ENCODE measurements around the gene PCED1B.

PCED1B gene

DNA sequence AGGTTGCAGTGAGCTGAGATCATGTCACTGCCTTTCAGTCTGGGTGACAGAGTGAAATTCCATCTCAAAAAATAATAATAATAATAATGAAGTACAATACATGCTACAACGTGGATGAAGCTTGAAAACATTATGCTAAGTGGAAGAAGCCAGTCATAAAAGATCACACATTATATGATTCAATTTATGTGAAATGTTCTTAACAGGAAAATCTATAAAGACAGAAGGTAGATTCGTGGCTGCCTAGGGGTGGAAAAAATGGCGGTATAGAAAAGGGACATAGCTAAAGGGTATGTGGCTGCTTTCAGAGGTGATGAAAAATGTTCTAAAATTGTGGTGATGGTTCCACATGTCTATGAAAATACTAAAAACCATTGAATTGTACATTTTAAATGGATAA, 41.3 kb downstream of the PCED1B start:
- DNase-seq (ENCODE audit: low read depth in 2 of 2), result no peak

DNA sequence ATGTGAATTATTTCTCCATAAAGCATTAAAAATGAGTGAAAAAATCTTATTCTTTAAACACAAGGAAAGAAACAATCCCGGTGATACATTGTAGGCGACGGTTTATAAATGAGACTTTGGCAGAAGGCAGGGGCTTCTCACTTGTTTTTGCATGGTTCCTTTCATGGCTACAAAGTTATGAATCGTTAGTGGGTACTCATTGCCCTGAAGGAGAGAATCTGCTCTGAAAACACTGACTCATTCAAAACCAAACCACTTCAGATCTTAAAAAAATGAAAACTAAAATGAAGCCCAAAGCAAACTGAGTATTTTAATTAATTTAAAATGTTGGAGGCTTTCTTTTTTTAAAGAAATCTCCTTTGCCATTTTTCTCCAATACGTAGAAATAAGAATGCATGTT, 41.7 kb downstream of the PCED1B start:
- DNase-seq (ENCODE audit: low read depth in 2 of 2), result no peak

DNA sequence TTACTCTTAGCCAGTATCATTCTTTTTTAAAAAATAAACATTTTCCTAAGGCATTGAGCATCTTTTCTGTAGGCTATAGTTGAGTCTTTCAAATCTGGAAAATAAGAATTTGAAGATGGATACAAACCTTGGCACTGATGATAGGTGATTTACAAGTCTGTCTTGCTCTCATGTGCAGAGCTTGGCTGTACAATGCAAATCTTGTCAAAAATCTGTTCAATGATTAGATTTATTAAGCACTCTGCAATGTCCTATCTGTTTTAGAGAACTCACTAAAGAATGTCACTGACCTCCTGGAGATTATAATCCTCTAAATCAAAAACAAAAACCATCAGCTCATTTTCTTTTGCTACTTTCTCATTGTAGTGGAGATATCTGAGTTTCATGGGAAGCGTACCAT, 43.2 kb downstream of the PCED1B start:
- DNase-seq (ENCODE audit: low read depth in 2 of 2), result no peak

DNA sequence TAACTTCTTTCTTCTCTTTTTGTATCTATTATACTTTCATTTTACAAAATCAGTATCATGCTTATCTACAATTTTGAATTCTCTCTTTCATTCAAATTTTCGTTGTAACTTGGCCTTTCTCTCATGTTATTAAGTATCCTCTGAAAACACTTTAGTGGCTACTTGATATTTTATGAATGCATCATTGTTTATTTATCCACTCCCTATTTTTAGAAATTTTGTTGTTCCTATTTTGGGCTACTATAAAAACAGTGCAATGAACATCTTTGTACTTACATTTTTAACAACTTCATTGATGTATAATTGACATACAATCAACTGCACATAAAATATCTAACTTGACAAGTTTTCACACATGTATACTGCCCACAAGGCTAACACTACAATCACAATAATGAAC, 44.3 kb downstream of the PCED1B start:
- no peak for DNase-seq (ENCODE audit: low read depth in 2 of 2)

DNA sequence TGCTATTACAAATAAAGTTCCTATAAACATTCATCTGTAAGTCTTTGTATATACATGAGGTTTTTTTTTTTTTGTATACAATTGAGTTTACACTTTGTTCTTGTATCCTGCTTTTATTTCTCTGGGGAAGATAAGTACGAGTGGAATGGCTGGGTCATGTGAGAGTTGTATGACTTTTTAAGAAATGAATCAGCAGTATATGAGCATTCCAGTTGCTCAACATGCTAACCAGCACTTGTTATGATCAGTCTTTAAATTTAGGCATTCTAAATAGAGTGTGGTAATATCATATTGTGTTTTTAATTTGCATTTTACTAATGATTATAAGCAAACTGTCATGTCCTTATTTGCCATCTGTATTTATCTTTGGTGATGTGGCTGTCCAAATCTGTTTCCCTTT, 45.0 kb downstream of the PCED1B start:
- DNase-seq (ENCODE audit: low read depth in 2 of 2), result no peak

DNA sequence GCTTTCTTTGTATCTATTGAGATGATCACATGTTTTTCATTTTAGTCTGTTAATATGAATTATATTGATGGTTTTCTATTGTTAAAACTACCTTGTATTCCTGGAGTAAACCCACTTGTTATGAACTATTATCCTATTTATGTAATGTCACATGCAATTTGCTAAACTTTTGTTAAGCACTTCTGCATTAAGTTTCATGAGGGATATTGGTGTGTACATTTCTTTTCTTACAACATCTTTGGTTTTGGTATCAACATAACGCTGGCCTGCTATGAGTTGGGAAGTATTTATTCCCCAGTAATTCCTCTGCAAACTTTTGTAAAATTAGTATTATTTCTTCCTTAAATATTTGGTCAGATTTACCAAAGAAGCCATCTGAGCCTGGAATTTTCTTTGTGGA, 46.8 kb downstream of the PCED1B start:
- DNase-seq (ENCODE audit: low read depth in 2 of 2), result no peak

DNA sequence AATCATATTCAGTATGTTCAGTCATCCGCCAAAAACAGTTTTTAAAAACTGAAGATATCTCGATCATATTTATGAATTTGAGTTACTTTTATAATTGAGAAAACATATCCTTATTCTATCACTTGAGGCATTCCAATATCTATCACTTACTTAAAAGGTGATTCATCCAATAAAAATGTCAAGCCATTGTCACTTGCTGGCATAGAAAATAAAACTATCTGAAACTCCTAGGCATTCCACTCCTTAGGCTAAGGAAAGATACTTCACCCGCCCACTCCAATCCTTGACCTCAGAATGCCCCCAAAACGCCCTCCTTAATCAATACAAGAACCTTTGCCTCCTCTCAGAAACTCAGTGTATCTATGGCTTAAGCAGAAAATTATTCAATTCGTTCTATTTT, 51.6 kb downstream of the PCED1B start:
- DNase-seq (ENCODE audit: low read depth in 2 of 2), result no peak

DNA sequence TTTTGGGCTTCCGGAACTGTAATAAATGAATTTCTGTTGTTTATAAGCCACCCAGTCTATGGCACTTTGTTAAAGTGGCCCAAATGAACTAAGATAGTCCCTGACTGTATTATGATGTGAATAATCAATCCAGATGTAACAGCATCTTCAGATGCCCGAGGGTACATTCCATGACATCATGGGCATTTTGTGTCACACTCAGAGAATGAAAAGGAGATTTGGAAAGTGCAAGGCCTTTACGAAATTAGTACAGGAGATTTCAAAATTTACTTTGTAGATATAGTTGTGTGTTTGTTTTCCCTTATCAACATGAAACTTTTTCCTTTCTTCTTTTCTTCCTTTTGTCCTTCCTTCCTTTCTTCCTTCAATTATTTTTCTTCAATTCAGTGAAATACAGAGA, 54.6 kb downstream of the PCED1B start:
- no peak for DNase-seq (ENCODE audit: low read depth in 2 of 2)

DNA sequence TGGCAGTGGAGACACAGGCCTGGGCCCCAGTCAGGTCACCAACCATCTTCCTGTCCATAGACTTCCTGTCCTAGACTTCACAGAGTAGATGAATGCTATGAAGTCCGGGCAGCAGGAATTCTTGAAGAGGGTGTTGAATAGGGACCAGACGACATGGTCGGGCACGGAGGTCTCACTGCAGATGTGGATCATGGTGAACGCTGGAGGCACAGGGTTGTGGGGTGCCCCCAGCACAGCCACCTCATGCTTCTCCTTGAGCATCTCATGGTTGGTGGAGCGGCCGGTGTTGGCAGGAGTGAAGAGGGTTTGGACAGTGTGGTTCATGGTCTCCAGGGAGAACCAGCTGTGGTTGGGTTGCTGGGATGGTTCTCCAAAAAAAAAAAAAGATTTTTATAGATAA, 56.2 kb downstream of the PCED1B start:
- no peak for DNase-seq (ENCODE audit: low read depth in 2 of 2)

DNA sequence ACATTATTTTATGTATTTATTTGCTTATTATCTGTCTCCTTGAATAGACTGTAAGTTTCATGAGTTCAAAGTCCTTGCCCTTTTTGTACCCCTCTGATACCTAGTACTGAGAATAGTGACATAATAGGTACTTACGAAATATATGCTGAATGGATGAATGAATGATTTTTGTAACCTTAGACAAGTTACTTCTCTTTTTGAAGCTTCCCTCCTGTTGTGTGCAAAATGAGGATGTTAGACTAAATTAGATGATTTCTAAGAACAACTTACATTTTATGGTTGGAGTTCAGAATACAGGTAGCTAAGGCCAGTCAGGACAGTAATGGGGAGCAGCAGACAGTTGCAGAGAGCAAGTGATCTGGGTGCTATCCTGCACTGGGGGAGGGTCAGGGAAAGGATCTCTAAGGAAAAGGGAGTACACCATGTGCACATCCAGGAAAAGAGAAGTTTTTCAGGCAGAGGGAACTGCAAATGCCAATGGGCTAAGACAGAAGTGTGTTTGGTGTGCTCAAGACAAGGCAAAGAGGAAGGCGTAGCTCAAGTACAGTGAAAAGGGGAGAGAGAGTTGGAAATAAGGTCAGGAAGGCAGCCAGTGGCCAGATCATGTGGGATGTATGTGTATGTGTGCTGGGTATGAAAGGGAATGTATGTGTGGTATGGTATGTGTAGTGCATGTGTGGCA, 59.7 kb downstream of the PCED1B start:
- DNase-seq (ENCODE audit: low read depth in 2 of 2), result no peak

DNA sequence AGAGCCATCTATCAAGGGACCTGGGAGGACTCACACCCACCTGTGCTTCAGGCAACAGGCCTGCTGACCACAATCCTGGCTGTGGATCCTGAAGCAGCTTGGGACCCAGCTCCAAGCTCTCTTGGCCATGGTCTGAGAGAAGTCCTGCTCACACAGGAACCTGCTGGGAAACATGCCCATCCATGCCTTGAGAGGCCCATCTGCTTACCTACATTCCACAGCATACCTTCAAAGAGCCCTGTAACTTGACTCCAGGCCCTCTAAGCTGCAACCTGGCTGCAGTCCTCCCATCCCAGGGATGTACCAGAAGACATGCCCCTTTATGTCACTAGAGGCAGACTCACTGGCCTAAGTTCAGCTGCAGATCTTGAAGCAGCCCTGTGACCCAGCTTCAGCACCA, 62.0 kb downstream of the PCED1B start:
- no peak for DNase-seq (ENCODE audit: low read depth in 2 of 2)

DNA sequence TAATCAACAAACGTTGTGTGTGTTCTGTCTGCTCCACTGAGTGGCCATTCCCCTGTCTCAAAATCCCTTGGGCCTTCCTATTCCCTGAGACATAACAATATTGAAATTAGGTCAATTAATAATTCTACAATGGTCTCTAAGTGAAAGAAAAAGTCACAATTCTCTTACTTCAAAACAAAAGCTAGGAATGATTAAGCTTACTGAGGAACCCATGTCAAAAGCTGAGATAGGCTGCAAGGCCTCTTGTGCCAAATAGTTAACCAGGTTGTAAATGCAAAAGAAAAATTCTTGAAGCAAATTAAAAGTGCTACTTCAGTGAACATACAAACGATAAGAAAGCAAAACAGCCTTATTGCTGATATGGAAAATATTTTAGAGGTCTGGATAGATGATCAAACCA, 65.3 kb downstream of the PCED1B start:
- no peak for DNase-seq (ENCODE audit: low read depth in 2 of 2)

DNA sequence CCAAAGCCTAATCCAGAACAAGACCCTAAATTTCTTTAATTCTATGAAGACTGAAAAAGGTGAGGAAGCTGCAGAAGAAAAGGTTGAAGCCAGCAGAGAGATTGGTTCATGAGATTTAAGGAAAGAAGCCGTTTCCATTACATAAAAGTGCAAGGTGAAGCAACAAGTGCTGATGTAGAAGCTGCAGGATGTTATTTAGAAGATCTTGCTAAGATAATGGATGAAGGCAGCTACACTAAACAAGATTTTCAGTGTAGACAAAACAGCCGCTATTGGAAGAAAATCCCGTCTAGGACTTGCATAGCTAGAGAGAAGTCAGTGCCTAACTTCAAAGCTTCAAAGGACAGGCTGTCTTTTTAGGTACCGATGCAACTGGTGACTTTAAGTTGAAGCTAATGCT, 65.8 kb downstream of the PCED1B start:
- DNase-seq (ENCODE audit: low read depth in 2 of 2), result no peak

DNA sequence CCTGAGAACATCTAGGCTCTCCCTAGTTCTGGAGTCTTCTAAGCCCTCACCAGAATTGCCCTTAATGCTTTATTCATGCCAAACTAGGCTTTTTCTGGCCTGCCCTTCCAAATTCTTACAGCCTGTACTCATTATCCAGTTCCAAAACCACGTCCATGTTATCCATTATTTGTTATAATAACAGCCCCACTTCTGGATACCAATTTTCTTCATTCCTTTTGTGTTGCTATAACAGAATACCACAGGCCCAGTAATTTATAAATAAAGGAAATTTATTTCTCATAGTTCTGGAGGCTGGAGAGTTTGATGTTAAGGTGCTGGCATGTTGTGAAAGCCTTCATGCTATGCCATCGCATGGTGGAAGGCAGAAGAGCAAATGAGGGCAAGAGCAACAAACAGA, 68.3 kb downstream of the PCED1B start:
- DNase-seq (ENCODE audit: low read depth in 2 of 2), result no peak

DNA sequence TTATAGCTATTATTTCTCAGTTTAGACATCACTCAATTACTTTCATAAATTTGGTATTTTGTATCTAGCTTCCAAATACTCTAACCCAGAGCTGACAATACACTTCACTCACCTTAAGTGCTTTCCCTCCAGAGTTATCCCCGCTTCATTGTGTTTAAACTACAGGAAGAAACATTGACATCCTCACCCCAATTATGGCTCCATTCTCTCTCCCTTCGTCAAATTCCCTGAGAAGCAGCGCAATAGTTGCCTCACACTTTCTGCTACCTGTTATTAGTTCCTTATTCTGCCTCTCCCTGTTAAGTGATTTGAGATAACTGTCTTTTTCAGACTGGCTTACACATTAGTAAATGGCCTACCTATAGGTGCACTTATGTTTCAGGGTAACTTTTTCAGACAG, 69.7 kb downstream of the PCED1B start:
- no peak for DNase-seq (ENCODE audit: low read depth in 2 of 2)

DNA sequence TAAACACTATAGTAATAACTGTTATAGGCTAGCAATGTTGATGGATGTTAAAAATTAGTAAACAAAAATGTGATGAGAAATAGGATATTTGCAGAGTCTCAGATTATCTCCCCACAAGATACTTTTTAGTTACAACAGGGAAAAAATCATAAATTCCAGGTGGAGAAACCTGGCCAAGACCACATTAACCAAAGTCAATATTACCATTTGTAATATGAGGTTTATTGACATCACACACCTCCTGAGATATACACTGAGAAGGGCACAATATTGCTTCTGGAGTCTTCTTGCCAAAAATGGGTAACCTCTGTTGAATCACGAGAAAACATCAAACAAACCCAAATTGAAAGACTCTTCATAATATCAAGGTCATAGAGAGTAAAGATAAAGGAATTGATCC, 72.7 kb downstream of the PCED1B start:
- no peak for DNase-seq (ENCODE audit: low read depth in 2 of 2)

DNA sequence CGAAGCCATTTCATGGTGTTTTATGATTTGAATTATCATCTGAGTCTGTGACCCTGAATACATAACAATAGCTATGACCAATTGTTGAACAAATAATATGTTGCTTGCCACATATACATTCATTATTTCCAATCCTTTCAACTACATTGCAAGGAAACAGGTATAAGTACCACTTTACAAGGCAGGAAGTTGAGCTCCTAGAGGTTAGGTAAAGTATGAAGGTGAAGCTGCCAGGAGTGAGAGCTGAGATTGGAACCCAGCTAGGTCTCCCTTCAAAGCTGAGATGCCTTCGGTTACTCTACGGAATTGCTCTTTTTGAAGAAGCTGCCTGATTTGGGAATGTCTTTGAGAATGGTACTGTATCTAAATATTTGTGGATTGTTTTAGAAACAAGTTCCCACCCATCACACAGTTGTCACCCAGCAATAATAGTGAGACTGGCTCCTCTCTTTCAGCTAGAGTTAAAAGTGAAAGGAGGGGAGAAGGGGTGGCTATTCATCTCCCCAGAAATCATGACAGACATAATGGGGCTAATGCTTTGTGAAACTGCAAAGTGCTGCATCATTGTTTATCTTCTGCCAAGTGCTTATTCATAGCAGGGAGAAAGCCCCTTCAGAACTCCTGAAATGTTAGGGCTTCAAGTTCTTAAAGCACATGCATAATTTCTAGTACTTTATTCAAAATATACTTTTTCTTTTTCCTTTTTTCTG, 76.2 kb downstream of the PCED1B start:
- DNase-seq (ENCODE audit: low read depth in 2 of 2), result no peak

DNA sequence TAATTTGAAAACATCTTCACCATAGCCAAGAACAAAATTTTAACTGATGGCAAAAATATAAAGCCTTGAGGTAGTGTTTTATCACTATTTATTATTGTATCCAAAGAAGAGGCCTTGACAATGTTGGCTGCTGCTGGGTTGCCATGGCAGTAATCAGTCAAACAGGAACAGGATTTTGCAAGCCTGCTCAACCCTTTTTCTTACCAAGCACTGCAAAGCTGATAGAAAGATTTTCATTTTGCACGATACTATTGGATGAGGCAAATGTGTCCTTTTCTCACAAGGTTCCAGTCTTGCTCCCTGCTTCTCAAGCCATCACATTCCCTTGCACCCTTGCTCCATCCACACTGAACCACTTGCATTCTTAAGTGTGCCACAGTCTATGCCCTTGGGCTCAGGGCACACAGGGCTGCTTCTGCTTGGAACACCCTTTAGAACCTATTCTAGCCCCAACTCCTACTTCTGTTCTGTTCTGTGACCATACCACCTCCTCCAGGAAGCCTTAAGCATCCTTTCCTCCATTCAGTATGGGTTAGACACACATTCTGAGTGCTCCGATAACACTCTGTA, 76.8 kb downstream of the PCED1B start:
- DNase-seq (ENCODE audit: low read depth in 2 of 2), result no peak

DNA sequence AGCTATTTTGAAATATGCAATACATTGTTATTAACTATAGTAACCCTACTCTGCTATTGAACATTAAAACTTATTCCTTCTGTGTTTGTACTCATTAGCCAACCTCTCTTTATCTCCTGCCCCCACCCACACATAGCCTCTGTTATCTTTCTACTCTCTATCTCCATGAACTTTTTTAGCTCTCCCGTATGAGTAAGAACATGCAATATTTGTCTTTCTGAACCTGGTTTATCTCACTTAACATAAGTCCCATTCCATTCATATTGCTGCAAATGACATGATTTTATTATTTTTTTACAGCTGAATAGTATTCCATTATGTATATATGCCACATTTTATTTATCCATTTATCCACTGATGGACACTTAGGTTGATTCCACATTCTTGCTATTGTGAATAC, 79.4 kb downstream of the PCED1B start:
- DNase-seq (ENCODE audit: low read depth in 2 of 2), result no peak

DNA sequence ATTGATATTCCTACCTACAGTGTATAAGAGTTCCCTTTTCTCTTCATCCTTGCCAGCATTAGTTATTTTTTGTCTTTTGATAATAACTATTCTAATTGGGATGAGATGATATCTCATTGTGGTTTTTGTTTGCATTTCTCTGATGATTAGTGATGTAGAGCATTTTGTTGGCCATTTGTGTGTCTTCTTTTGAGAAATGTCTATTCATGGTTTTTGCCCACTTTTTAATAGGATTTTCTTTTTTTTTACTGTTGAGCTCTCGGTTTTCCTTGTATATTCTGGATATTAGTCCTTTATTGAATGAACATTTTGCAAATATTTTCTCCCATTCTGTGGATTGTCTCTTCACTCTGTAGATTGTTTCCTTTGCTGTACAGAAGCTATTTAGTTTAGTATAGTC, 79.9 kb downstream of the PCED1B start:
- no peak for DNase-seq (ENCODE audit: low read depth in 2 of 2)

DNA sequence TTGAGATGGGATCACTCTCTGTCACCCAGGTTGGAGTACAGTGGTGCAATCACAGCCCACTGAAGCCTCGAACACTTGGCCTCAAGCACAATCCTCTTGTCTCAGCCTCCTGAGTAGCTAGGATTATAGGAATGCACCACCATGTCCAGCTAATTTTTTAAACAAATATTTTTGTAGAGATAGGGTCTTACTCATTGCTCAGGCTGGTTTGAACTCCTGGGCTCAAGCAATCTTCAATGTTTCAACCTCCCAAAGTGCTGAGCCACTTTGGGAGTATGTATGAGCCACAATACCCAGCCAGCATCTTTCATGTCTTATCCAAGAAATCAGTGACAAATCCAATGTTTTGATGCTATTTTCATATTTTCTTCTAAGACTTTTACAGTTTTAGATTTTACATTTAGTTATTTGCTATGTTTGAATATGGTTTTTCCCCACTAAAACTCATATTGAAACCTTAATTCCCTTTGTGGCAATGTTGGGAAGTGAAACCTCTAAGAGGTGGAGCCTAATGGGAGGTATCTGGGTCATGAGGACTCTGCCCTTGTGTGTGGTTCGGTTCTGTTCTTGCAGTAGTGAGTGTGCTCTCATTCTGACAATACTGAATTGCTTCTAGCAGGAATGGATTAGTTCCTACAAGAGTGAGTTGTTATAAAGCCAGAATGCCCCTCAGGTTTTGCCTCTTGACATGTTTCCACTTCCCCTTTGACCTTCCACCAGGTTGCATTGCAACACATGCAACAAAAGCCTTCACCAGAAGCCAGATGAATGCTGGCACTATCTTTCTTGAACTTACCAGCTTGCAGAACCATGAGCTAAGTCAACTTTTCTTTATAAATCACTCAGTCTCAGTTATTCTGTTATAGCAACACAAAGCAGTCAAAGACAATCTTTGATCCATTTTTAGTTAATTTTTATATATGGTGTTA, 81.2 kb downstream of the PCED1B start:
- DNase-seq (ENCODE audit: low read depth in 2 of 2), result no peak

DNA sequence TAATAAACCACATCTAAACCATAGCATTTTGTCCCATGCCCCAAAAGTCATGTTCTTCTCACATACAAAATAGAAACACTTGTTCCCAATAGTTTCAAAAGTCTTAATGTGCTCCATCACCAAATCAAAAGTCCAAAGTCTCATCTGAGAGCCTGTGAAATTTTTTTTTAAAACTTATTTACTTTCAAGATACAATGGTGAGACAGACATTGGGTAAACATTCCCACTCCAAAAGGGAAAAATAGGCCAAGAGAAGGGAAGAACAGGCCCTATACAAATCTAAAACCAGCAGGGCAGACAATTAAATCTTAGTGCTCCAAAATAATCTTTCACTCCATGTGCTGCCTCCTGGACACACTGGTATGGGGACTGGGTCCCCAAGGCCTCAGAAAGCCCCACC, 84.7 kb downstream of the PCED1B start:
- DNase-seq (ENCODE audit: low read depth in 2 of 2), result no peak
